Medulla oblongata (tissue), 1 donor: Measurements from ENCODE around the gene IRF5.
"Not testable (repeated sequence)": the region's sequence is repeated elsewhere in the genome, so short reads cannot be mapped to it uniquely, and the experiment has no call there.

Source experiments
- DNase-seq: peaks from one replicate; pipeline ENCODE4 v3.0.0-alpha.2; 2015; ENCODE audit errors: extremely low spot score

Gene IRF5

GRCh38 chr7:128962899-128963298 lies 25.2 kb downstream of the IRF5 start:
- no peak for DNase-seq

GRCh38 chr7:128963327-128963757 lies 25.6 kb downstream of the IRF5 start:
- no peak for DNase-seq

GRCh38 chr7:128968624-128969023 lies 30.9 kb downstream of the IRF5 start:
- no peak for DNase-seq

GRCh38 chr7:128974241-128974934 lies 36.7 kb downstream of the IRF5 start:
- no peak for DNase-seq

GRCh38 chr7:128982105-128982504 lies 44.4 kb downstream of the IRF5 start:
- DNase-seq = no peak

- DNase-seq = no peak
Observed at GRCh38 chr7:128985660-128986059, 47.9 kb downstream of the IRF5 start.

GRCh38 chr7:128986609-128987008 lies 48.9 kb downstream of the IRF5 start:
- DNase-seq = peak; percentile 49

- DNase-seq = no peak
Observed at GRCh38 chr7:128988372-128988771, 50.6 kb downstream of the IRF5 start.

- DNase-seq = no peak
Observed at GRCh38 chr7:128989961-128990360, 52.2 kb downstream of the IRF5 start.

GRCh38 chr7:128993419-128993818 lies 55.7 kb downstream of the IRF5 start:
- DNase-seq = no peak

GRCh38 chr7:128994560-128994959 lies 56.8 kb downstream of the IRF5 start:
- not testable (repeated sequence) for DNase-seq

GRCh38 chr7:128997181-128997580 lies 59.5 kb downstream of the IRF5 start:
- DNase-seq = no peak
